Gastrocnemius medialis (tissue), 4 donors: ENCODE results near the gene SPRY4. TPM values are rescaled to one million over a fixed set of nuclear protein-coding genes. Genes with fewer than 3 reads are reported as not detected.

Source experiments
- ATAC-seq, 2 donors: fragments of 150-250 bp; one replicate each; pipeline ENCODE4 v1.9.1; 2016
- DNase-seq, 2 donors: peaks; one replicate each; pipeline ENCODE4 v3.0.0-alpha.2; 2019
- H3K27ac ChIP-seq, 4 donors: fragments of 200-600 bp; sonication (generic); 1 replicate in 1 of 4; 2 replicates in 3 of 4; pipeline ENCODE4 v1.5.1; 2016 to 2018; ENCODE audit warnings: mild to moderate bottlenecking in 2 of 4, moderate library complexity in 1 of 4
- H3K27me3 ChIP-seq, 3 donors: fragments of 200-600 bp; sonication (generic) in 2 of 3; 1 replicate in 1 of 3; 2 replicates in 2 of 3; pipeline versions ENCODE4 v1.5.1 to v1.6.0; 2016 to 2019; ENCODE audit warnings: mild to moderate bottlenecking in 1 of 3, moderate library complexity in 1 of 3
- H3K36me3 ChIP-seq, 2 donors: fragments of 200-600 bp; sonication (generic) in 1 of 2; one replicate each; pipeline ENCODE4 v1.5.1; 2017 to 2018
- H3K4me1 ChIP-seq, 2 donors: fragments of 200-600 bp; sonication (generic) in 1 of 2; one replicate each; pipeline ENCODE4 v1.5.1; 2016 to 2017; ENCODE audit warnings: mild to moderate bottlenecking in 2 of 2
- H3K4me3 ChIP-seq, 4 donors: fragments of 200-600 bp; sonication (generic) in 3 of 4; 1 replicate in 1 of 4; 2 replicates in 3 of 4; pipeline ENCODE4 v1.5.1; 2016 to 2019; ENCODE audit warnings: mild to moderate bottlenecking in 2 of 4
- H3K9me3 ChIP-seq, 3 donors: fragments of 200-600 bp; sonication (generic) in 2 of 3; 1 replicate in 1 of 3; 2 replicates in 2 of 3; pipeline ENCODE4 v1.5.1; 2016 to 2019
- CTCF ChIP-seq, 5 experiments: fragments of 450-650 bp in 3 of 5; fragments of 200-600 bp in 2 of 5; sonication (generic) in 2 of 5; IDR thresholded peaks in 4 of 5; conservative IDR thresholded peaks in 1 of 5; 1 replicate in 4 of 5; 2 replicates in 1 of 5; pipeline ENCODE4 v1.5.1; 2016 to 2019; ENCODE audit warnings: antibody characterized with exemption in 5 of 5, mild to moderate bottlenecking in 3 of 5, moderate library complexity in 3 of 5
- POLR2A ChIP-seq, 2 donors: fragments of 450-650 bp; IDR thresholded peaks; one replicate each; pipeline ENCODE4 v1.6.1; 2017; ENCODE audit warnings: antibody characterized with exemption in 2 of 2, mild to moderate bottlenecking in 2 of 2, moderate library complexity in 2 of 2
- in situ Hi-C, 4 donors: fragments of 200-750 bp; cut with MboI; loops; one replicate each; pipeline versions ENCODE4 v1.15.0 to v1.8.0; 2017; ENCODE audit warnings: low sequenced_read_pairs in 4 of 4
- intact Hi-C: fragments of 100-400 bp; cut with DNase I; formaldehyde crosslinking; loops from one replicate; pipeline ENCODE4 v1.15.1; 2023; ENCODE audit warnings: low total_unique reads
- total RNA-seq, 4 donors: library from RNA; depleted of rRNA; stranded (reverse); fragments of >200 nt; gene quantifications; one replicate each; pipeline versions ENCODE4 v1.1.0 to v1.2.3, GENCODE V29; 2016

The SPRY4 gene
- total RNA-seq, 4 donors from 2014 or later = 4.3 to 6.9 (median 5.9) TPM

- ATAC-seq (no peak), DNase-seq (no peak)
- intact Hi-C loops (no loop called here), in situ Hi-C loops (no loop called here)
- H3K9me3 ChIP-seq = no peaks in the 10 kb centered on the region
- TF ChIP-seq CTCF (IDR thresholded peaks at IDR 0.05 in 4 of 5, conservative IDR thresholded peaks at IDR 0.05 in 1 of 5) (no peak), POLR2A (IDR thresholded peaks at IDR 0.05) (no peak)
- peaks cover 5 to 11% of the 10 kb centered on the region in 2 donors for H3K4me1 ChIP-seq
- no peak overlapping the region for H3K4me3 ChIP-seq
- H3K36me3 ChIP-seq = no peaks in the 10 kb centered on the region
- no peak overlapping the region for H3K27ac ChIP-seq
- H3K27me3 ChIP-seq = no peaks in the 10 kb centered on the region
Measured at GRCh38 chr5:142330026-142330425, 5.2 kb upstream of the SPRY4 start.

- in situ Hi-C loops = no loop called here
Measured at GRCh38 chr5:142327111-142327842, 2.5 kb upstream of the SPRY4 start.

GRCh38 chr5:142326480-142326938 lies 1.7 kb upstream of the SPRY4 start:
- Histone ChIP-seq H3K27ac (peak overlapping the region; percentile 46 to 67 (median 52)), H3K4me1 (peaks cover 9 to 24% of the 10 kb centered on the region in 2 donors), H3K27me3 (peaks cover 19 to 26% (median 20%) of the 10 kb centered on the region in 3 donors), H3K4me3 (peak overlapping the region in 2 of 4 donors; percentile 64 to 71), H3K36me3 (no peaks in the 10 kb centered on the region), H3K9me3 (no peaks in the 10 kb centered on the region)
- ATAC-seq (no peak), DNase-seq (no peak)
- in situ Hi-C loops (no loop called here), intact Hi-C loops (loop anchor here (5.0 to 10.0 kb wide), 2 partner anchors 108 to 221 kb away; no protein-coding TSS in a partner anchor)
- TF ChIP-seq POLR2A (IDR thresholded peaks at IDR 0.05) (no peak), CTCF (IDR thresholded peaks at IDR 0.05 in 4 of 5, conservative IDR thresholded peaks at IDR 0.05 in 1 of 5) (no peak)

More at GRCh38 chr5:142327111-142327842, 2.5 kb upstream of the SPRY4 start:
- Histone ChIP-seq H3K27ac (peak overlapping the region in 3 of 4 donors; percentile 47 to 67 (median 57)), H3K4me3 (no peak overlapping the region), H3K4me1 (peaks cover 7 to 24% of the 10 kb centered on the region in 2 donors), H3K9me3 (no peaks in the 10 kb centered on the region), H3K36me3 (no peaks in the 10 kb centered on the region), H3K27me3 (peaks cover 18 to 20% (median 19%) of the 10 kb centered on the region in 3 donors)
- intact Hi-C loops = loop anchor here (5.0 to 10.0 kb wide), 2 partner anchors 108 to 220 kb away; no protein-coding TSS in a partner anchor
- DNase-seq = no peak
- no peak for ATAC-seq
- TF ChIP-seq POLR2A (IDR thresholded peaks at IDR 0.05) = no peak
- TF ChIP-seq CTCF (IDR thresholded peaks at IDR 0.05 in 4 of 5, conservative IDR thresholded peaks at IDR 0.05 in 1 of 5) = no peak

- in situ Hi-C loops = no loop called here
- peaks cover 15 to 27% of the 10 kb centered on the region in 2 donors for H3K4me1 ChIP-seq
Measured at GRCh38 chr5:142325725-142326479, 1.1 kb upstream of the SPRY4 start.

More at GRCh38 chr5:142325725-142326479, 1.1 kb upstream of the SPRY4 start:
- H3K27ac ChIP-seq = peak overlapping the region; percentile 46 to 67 (median 52)
- peak overlapping the region; percentile 64 to 75 (median 70) for H3K4me3 ChIP-seq
- TF ChIP-seq POLR2A (IDR thresholded peaks at IDR 0.05) = no peak
- no peak for TF ChIP-seq CTCF (IDR thresholded peaks at IDR 0.05 in 4 of 5, conservative IDR thresholded peaks at IDR 0.05 in 1 of 5)
- H3K36me3 ChIP-seq = no peaks in the 10 kb centered on the region
- H3K27me3 ChIP-seq = peaks cover 19 to 31% (median 23%) of the 10 kb centered on the region in 3 donors
- DNase-seq = no peak
- intact Hi-C loops = loop anchor here (2.0 to 10.0 kb wide), 4 partner anchors 31 to 221 kb away; no protein-coding TSS in a partner anchor
- H3K9me3 ChIP-seq = no peaks in the 10 kb centered on the region
- no peak for ATAC-seq
